ENCODE measurements around the gene TUBB4B.
A peak's percentile ranks its signal among the peaks of the same experiment; 100 is the strongest.

Gene TUBB4B

DNA sequence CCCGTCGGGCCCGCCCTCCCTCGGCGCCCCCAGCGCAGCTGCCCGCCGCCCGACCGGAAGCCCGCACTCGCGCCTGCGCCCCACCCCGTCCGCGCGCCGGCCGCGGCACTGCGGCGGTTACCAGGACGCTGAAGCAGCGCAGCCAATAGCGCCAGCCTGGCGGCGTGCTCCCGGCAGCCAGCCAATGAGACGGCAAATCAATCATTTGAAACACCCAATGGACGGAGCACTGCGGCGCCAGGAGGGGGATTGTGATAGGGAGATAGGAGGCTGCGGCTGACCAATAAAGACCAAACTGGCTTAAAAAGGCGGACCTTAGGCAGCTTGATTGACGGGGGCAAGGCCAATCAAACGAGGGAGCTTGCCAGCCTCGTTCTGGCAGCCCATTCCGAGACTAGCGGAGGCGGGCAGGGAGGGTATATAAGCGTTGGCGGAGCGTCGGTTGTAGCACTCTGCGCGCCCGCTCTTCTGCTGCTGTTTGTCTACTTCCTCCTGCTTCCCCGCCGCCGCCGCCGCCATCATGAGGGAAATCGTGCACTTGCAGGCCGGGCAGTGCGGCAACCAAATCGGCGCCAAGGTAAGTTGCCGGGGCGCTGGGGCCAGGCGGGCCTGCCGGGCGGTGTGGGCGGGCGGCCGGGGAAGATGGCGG is at the start of gene TUBB4B:
Gene TUBB4B (plus strand): TSS at position 447 of the 649 bp plus-strand sequence. CDS start 74 bp downstream, at position 521.
- DNase-seq = peak; percentile 100

DNA sequence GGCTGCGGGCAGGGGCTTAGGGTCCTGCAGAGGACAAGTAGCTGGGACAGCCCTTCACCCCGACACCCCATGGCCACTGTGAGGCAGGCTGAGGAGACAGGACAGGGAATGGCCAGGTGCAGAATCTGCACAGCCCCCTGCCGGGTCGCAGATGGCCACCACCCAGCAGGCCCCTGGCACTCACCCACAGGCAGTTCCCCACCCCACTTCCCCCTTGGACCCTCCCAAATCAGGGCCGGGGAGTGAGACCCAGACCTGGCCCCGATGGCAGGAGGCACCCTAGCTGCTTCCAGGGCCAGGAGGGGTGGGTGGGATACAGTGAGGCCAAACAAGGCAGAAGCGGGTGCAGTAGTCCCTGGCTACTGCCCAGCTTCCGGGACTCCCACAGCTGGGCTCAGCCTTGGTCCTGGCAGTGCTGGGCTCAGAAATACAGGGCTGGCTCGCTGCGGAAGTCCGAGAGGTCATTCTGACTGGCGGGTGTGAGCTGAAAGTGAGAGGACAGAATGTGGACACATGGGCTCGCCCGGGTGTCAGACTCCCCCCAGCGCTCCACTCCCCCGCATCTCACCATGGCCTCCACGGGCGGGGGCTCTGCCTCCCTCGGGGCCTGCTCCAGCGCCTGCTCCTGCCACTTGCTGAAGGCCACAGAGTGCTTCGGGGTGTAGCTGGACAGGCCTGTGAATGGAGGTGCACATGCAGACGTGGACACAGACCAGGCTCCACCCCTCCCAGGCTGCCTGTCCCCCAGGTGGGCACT is 49.2 kb upstream of the TUBB4B start:
- DNase-seq = no peak

DNA sequence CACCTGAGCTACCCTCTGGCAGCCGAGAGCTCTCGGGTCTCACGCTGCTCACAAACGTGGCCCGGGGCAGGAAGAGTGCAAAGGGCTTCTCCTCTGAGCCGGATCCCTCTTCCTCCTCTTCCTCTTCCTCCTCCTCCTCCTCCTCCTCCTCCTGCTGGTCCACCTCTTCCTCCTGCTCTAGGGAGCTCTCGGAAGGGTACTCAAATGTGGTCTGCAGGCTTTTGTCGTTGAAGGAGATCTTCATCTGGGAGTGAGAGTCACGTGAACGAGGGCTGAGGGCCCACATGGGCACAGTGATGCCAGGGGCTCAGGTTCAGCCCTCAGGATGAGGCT is 48.7 kb upstream of the TUBB4B start:
- DNase-seq = no peak

DNA sequence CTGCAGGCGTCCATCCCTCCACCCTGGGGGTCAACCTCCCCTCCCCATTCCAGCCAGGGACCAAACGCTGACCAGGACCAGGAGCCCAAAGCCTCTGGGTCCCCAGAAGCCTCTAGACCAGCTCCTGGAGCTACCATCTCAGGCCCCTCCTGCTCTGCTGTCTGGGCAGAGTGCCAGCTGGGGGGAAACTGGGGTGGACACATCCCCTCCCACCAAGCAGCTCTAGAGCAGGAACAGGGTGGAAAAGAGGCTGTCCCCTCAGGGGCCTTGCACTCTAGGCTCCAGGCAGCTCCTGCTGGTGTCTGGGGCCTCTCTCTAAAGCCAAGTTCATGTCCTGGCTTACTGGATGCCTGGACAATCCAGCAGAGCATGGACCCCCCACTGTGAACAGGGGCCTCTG is 48.2 kb upstream of the TUBB4B start:
- DNase-seq = no peak

DNA sequence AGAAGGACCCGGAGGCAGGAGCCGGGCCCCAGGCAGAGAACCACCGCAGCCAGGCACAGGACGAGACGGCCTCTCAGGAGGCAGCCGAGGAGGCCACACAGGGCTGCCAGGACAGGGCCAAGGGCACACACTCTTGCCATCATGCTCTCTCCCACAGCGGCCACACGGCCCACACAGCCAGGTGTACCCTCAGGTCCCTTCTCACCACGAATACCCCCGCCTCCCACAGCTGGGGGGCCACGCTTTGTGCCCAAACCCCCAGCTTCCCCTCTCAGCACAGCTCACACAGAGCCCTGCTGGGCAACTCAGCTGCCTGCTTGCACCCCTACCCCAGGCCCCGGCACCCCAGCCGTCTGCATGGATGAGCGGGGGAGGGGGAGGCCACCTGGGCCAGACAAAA is 47.3 kb upstream of the TUBB4B start:
- no peak for DNase-seq

DNA sequence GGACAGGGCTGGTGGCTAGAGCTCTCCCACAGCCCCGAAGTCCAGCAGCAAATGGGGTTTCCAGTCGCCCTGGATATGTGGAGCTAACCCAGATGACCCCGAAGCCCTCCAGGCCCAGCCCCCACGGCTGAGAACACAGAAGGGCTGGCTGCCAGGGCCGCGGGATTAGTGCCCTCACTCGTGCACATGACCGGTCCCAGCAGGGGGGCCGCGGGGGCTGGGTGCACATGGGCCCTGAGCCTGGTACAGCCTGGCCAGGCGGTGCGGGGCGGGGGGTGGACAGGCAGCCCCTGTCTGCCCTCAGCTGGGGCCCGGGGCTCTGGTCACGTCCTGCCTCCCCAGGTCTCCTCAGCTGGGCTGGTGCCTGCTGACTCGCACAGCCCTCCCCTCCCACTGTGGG is 46.7 kb upstream of the TUBB4B start:
- no peak for DNase-seq

DNA sequence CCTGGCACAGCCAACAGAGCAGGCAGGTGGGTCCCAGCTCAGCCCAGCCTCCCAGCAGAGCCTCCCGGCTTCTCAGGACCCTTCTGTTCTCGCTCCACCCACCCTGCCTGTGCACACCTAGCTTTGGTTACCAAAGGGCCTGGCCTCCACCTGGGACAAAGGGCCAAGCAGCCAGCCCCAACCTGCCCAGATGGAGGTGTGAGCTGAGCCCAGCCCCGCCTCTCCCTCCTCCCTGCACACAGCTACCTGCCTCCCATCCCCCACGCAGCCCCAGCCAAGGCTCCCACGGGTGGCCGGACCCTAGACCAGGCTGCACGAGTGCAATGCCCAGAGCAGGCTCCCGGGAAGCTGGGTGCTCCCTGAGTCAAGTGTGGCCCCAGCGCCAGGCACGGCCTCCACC is 46.2 kb upstream of the TUBB4B start:
- DNase-seq = no peak

DNA sequence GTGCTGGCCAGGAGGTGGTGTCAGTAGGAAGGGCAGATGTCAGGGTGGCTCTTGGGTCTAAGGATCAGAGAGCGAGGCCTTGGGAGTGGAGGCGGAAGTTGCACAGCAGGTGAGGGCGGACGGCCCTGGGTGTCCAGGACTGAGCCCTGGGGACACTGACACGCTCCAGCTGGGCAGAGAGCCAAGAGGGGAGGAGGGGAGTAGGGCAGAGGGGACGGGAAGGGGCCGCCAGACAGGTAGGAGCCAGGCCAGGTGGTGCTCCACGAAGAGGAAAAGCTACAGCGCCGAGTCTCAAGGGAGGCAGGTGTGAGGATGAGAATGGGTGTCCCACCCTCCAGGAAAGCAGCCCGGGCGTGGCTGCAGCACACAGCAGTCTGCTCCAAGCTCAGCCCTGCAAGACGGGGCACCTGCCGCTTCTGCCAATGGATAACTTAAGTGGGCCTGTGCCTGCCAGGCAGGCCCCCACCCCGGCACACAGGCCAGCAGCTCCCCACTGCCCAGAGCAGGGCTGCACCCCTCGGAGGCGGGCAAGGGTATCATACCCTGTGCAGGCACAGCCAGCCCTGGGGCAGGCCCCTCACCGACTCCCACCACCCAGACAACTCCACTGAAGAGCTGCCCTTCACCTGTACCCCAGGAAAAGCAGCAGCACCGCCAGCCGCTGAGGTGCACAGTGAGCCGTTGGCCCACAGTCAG is 45.4 kb upstream of the TUBB4B start:
- DNase-seq = no peak

DNA sequence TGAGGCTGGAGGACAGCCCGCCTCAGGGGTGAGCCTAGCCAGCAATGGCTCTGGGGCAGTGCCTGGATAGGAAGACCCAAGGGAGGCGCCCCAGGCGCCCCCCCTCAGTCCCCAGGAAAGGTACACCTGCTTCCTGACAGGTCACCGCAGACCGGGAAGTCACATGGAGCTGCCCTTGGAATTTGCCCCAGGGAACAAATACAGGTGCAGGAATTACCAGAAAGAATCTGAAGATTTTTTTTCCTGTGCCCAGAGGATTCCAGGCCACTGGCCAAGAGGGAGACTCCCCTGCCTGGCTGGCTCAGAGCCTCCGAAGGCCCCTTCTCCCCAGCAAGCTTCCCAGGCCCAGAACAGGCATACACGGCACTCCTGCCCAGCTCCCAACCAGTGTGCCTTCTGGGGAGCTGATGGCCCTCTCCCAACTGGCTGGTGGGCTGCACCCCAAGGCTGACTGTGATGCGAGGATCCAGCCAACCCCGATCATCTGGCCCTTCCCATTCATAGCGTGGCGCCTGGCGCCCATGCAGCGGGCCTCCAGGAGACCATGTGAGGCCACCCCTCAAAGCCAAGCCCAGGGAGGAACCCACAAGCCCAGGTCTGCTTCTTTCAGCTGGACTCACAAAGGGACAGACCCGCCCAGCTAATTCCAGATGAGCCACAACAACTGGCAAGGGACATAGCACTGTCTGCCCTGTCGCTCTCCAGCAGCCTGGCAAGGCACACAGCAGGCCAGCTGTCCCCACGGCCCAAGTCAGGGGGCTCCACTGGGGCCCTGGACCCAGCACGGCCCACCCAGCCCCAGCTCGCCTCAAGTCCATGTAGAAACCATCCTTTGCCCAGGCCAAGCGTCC is 42.8 kb upstream of the TUBB4B start:
- DNase-seq = no peak

DNA sequence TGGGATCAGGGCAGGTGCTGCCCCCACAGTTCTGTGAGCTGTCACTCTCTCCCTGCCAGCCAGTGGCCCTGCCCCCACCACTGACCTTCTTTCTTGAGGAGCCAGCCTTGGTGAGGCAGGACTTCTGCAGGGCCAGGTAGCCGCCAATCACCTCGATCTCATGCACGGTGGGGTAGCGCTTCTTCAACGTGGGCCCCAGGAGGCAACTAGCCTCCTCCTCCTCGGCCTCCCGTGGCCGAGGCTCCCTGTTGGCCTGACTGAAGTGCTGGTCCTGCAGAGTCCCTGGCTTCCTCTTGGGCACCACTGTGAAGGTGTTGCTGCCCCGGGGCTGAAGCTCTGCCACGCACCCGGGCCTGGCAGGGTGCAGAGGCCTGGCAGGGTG is 42.2 kb upstream of the TUBB4B start:
- DNase-seq = no peak

DNA sequence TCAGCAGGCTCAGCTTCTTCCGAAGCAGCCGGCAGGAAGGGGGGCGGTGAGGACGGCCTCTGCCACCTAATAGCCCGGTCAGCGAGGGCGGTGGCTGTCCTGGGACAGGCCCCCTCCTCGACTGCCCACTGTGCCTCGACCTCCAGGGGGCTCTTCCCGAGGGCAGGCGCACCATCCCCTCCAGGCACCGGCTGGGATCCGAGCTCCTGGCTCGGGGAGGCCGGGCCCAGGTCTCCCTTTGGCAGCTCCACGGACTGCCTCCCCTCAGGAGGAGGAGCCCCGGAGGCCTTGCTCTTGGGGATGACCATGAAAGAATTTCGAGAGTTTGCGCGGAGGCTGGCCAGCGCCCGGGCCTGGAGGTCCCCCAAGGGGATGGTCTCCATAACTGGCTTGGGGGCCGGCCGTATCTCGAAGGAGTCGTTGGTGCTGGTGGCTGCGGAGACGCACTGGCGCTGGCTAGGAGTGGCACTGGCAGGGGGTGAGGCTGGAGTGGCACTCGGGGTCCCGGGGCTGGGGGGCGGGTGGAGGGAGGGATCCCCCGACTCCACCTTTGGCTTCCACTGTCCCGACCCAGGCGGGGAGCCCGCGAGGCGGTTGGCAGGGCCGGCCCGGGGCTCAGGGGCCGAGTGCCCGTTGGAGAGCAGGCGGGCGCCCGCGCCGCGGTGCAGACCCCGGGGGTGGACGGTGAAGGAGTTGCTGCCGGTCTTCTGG is 41.5 kb upstream of the TUBB4B start:
- DNase-seq = peak; percentile 34

DNA sequence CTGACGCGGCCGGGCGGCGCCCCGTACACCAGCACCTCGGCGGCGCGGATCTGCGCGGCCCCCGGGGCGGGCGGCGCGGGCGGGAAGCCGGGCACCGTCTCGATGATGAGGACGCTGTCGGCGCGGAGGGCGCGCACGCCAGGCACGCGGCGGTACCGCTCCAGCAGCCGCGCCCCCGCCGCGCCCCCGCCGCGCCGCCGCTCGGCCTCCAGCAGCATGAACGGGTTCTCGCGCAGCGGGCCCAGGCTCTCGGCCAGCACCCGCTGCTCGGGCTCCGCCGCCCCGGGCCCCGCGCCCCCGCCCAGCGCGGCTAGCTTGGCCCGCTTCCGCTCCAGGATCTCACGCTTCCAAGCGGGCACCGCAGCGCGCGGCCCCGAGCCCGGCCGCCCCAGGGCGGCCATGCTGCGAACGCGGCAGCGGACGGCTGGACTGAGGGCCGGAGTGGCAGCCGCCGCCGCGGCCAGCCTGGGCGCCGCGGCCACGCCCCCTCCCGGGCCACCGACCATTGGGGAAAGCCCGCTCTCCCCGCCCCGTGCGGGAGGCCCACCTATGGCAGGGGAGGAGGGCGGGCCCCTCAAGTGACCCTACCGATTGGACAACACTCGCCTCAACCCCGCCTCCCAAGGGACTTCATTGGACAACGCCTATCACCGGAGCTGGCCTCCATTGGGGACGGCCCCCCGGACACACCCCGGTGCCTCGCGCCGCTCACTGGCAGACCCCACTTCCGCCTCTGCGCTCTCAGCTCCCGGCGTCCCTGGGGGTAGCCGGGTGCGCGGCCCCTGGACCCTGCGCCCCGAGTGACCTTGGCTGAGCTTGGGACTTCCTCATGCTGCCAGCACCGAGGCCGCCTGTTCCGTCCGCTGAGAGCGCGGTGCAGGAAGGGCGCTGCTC is 40.5 kb upstream of the TUBB4B start, which contains the start of gene TPRN:
Gene TPRN (minus strand): TSS at position 431 of the 894 bp plus-strand sequence. CDS start 30 bp downstream, at position 401.
- DNase-seq = peak; percentile 99

DNA sequence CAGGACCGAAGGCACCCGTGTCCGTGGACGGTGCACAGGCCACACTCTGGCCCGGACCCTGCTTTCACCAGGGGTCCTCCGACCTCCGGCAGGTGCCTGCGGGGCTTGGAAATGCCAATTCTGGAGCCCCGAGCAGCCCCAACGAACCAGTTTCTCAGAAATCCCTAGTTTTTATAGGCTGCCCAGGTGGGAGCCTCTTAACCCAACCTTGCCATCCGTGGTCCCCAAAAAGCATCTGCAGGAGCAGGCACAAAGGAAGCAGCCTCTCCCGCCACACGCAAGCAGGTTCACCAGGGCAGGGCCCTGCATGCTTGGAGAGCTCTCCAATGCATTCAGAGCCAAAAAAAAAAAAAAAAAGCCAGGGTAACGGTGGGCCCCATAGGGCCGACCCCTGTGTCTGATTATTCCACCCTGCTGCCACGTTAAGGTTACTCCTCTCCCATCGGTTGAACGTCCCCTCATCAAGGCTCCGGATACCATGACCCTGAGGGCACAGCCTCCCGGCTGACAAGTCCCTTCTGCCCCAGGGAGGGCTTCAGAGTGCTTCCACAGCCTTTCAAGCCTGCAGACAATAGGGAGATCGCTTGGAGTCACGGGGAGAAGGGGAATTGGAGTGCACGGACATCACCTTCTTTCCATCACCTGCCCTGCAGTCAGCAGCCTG is 39.8 kb upstream of the TUBB4B start:
- no peak for DNase-seq

DNA sequence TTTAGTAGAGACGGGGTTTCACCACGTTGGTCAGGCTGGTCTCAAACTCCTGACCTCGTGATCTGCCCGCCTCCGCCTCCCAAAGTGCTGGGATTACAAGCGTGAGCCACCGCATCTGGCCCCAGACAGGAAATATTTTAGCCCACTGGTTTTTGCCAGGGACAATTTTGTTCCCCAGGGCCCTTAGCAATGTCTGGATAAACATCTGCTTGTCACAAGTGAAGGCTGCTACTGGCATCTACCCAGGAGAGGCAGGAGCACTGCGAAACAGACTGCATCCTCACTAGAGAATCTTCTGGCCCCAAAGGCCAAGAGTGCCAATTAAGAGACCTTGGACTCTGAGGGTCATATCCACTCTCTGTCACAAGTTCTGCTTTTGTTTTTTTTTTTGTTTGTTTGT is 38.1 kb upstream of the TUBB4B start:
- DNase-seq = no peak

DNA sequence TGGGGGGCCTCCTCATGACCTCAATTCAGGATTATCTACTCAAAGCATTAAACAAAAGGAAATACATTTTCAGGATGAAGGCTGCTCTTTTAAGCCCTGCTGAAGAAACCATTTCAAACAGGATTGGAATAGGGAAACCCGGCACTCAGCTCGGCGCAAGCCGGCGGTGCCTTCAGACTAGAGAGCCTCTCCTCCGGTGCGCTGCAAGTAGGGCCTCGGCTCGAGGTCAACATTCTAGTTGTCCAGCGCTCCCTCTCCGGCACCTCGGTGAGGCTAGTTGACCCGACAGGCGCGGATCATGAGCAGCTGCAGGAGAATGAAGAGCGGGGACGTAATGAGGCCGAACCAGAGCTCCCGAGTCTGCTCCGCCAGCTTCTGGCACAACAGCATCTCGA is 36.4 kb upstream of the TUBB4B start:
- no peak for DNase-seq

DNA sequence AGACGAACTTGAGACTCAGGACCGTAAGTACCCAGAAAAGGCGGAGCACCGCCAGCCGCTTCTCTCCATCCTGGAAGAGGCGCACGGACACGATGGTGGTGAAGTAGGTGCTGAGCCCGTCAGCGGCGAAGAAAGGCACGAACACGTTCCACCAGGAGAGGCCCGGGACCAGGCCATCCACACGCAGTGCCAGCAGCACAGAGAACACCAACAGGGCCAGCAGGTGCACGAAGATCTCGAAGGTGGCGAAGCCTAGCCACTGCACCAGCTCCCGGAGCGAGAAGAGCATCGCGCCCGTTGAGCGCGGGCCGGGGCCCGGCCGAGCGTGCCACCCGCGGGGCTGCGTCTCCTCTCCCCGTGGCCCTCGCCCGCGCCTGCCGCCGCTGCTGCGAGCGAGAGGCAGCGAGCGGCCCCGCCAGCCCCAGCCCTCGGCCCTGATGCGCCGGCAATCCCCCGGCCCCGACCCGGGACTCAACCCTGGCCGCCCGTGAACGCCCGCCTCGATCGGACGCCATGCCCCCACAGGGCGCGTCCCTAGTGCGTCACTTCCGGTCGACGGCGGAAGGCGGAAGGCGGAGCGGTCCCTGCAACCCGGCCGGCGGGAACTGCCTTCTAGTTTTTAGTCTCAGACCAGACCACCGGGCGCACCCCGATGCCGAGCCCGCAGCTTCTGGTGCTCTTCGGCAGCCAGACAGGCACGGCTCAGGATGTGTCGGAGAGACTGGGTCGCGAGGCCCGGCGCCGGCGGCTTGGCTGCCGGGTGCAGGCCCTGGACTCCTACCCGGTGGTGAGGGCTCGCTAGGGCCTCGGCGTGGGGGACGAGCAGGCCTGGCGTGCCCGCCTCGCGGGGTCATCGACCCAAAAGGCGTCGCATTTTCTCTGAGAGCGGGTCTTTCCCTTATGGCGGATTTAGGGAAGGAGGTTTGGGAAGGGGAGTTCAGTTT is 35.7 kb upstream of the TUBB4B start, which contains the start of the genes NDOR1 and TMEM203:
Gene NDOR1 (plus strand): TSS at position 575 of the 944 bp plus-strand sequence. CDS start 78 bp downstream, at position 653.
Gene TMEM203 (minus strand): TSS at position 523 of the 944 bp plus-strand sequence. CDS start 234 bp downstream, at position 289.
- peak; percentile 85 for DNase-seq

DNA sequence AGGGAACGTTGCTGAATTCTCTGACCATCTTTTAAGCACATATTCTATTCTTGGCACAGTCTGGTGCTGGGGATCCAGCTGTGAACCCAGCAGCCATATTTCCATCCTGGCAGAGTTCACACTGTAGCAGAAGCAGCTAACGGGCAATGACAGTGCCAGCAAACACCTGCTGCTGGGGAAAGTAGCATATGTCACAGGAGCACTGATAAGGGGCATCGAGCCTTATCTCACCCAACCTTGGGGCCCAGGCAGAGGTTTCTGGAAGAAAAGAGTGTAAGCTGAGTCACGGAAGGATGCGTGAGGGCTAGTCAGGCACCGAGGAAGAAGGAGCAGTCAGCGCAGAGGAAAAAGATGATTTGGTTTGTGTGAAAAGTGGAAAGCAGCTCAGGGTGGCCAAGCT is 34.5 kb upstream of the TUBB4B start:
- DNase-seq = no peak

DNA sequence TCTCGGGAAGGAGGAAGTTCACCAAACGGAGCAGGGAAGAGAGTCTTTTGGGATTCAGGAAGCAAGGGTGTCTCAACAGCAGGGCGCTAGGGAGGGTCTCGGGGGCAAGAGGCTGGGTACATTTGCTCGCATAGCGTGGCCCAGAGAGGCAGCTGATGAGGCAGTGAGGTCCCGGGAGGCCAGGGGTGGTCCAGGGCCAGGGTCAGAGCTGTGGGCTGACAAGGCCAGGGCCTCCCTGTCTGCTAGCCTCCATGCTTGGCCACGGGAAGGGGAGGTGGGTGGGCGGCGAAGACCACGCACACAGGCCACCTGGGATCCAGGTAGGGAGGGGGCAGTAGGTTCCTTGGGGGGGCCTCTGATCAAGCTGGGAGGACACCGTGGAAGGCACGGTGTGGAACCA is 29.6 kb upstream of the TUBB4B start:
- no peak for DNase-seq

DNA sequence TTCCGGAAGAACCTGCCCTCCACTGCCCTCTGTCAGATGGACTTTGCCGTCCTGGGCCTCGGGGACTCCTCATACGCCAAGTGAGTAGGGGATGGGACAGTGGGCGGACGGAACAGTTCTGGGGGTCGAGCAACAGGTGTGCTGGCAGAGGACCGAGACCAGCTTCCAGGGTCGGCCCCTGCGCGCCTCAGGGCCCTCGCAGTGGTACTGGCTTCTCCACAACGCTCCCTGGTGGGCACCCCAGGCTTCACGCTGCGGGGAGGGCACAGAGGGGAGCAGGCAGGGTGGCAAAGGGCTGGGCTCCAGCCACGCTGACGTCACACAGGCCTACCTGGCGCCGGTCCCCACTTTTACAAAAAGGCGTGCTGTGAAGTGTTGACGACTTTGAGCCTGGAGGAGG is 28.6 kb upstream of the TUBB4B start:
- no peak for DNase-seq

Measured in EL (cell line).